COLO829 (cell line): ENCODE data around the gene S100A11.

Source experiments
- DNase-seq: peaks from one replicate; pipeline ENCODE4 v3.0.0; 2012; ENCODE audit warnings: low spot score

The S100A11 gene

GRCh38 chr1:152001631-152002584, 34.9 kb downstream of the S100A11 start:
- peak; percentile 94 for DNase-seq

- no peak for DNase-seq
Measured at GRCh38 chr1:152000964-152001630, 35.7 kb downstream of the S100A11 start.

GRCh38 chr1:151998611-151999362, 38.0 kb downstream of the S100A11 start:
- no peak for DNase-seq

- DNase-seq, result no peak
Measured at GRCh38 chr1:151997284-151997570, 39.6 kb downstream of the S100A11 start.

- no peak for DNase-seq
Measured at GRCh38 chr1:151995774-151996173, 41.0 kb downstream of the S100A11 start.

GRCh38 chr1:151994956-151995355, 41.8 kb downstream of the S100A11 start:
- no peak for DNase-seq

- no peak for DNase-seq
Measured at GRCh38 chr1:151993734-151994496, 42.9 kb downstream of the S100A11 start, which contains the start of gene S100A10. Gene S100A10, minus strand, starts transcription at chr1:151993859. Its CDS starts 7,629 bp downstream, at chr1:151986230.

GRCh38 chr1:151993084-151993733, 43.6 kb downstream of the S100A11 start:
- no peak for DNase-seq

- peak; percentile 95 for DNase-seq
Measured at GRCh38 chr1:151992303-151993083, 44.3 kb downstream of the S100A11 start.

GRCh38 chr1:151991663-151992302, 45.0 kb downstream of the S100A11 start:
- no peak for DNase-seq

- DNase-seq, result peak; percentile 65
Measured at GRCh38 chr1:151990856-151991198, 46.0 kb downstream of the S100A11 start.

GRCh38 chr1:151990058-151990855, 46.5 kb downstream of the S100A11 start:
- no peak for DNase-seq

GRCh38 chr1:151989211-151989862, 47.5 kb downstream of the S100A11 start:
- no peak for DNase-seq

GRCh38 chr1:151988405-151988923, 48.3 kb downstream of the S100A11 start:
- peak; percentile 73 for DNase-seq

GRCh38 chr1:151986501-151987190, 50.2 kb downstream of the S100A11 start:
- no peak for DNase-seq

- no peak for DNase-seq
Measured at GRCh38 chr1:151985768-151986167, 51.0 kb downstream of the S100A11 start.

- DNase-seq, result no peak
Measured at GRCh38 chr1:151985270-151985669, 51.5 kb downstream of the S100A11 start.
